Measurements from ENCODE around the gene RNF151.

- no peak for TF ChIP-seq CTCF (IDR thresholded peaks at IDR 0.05 in 8 of 11, conservative IDR thresholded peaks at IDR 0.05 in 3 of 11)
- TF ChIP-seq POLR2AphosphoS5 (IDR thresholded peaks at IDR 0.05): no peak
Measured at GRCh38 chr16:1949507-1949906, 17.1 kb upstream of the RNF151 start.

Data from spleen (tissue), 7 donors.